HepG2 (cell line): Measurements from ENCODE around the gene PLPP3. TPM values are rescaled to one million over a fixed set of nuclear protein-coding genes. Genes with fewer than 3 reads are reported as not detected.
A peak's percentile ranks its signal among the peaks of the same experiment; 100 is the strongest.

Source experiments
- BHLHE40 ChIP-seq: IDR thresholded peaks from 2 replicates; pipeline ENCODE4 v1.6.1; 2011; ENCODE audit warnings: low read length, improper control_type of control experiment
- CEBPB ChIP-seq: IDR thresholded peaks from 2 replicates; pipeline ENCODE4 v1.6.1; 2011; ENCODE audit warnings: low read depth, low read length, improper control_type of control experiment, borderline replicate concordance
- EHMT2 ChIP-seq: fragments of 200-600 bp; sonication (generic); IDR thresholded peaks from 2 replicates; pipeline ENCODE4 v1.7.0; 2017; ENCODE audit warnings: antibody characterized with exemption, low read depth, low read length, borderline replicate concordance
- GATAD2A ChIP-seq: IDR thresholded peaks from 2 replicates; pipeline ENCODE4 v1.6.1; 2016
- HMG20B ChIP-seq: conservative IDR thresholded peaks from 2 replicates; pipeline ENCODE4 v1.6.1; 2016; ENCODE audit warnings: missing genetic modification reagents, missing compliant biosample characterization
- HNF4G ChIP-seq, 2 experiments: sonication (generic) in 1 of 2; formaldehyde crosslinking in 1 of 2; IDR thresholded peaks; 2 replicates each; pipeline versions ENCODE4 v1.4.0 to v1.6.1; 2011 to 2020; ENCODE audit warnings: borderline replicate concordance in 2 of 2, low read depth in 2 of 2, mild to moderate bottlenecking in 2 of 2, low read length in 1 of 2, missing genetic modification reagents in 1 of 2, moderate library complexity in 1 of 2
- HNRNPL ChIP-seq: fragments of 200-400 bp; formaldehyde crosslinking; IDR thresholded peaks from 2 replicates; pipeline ENCODE4 v1.6.1; 2017; ENCODE audit warnings: mild to moderate bottlenecking, low read depth, low read length
- MAFG ChIP-seq: sonication (generic); formaldehyde crosslinking; IDR thresholded peaks from 2 replicates; pipeline ENCODE4 v1.5.1; 2020; ENCODE audit warnings: mild to moderate bottlenecking, missing genetic modification reagents
- MED1 ChIP-seq: sonication (generic); formaldehyde crosslinking; IDR thresholded peaks from 2 replicates; pipeline ENCODE4 v1.4.0; 2020; ENCODE audit warnings: missing genetic modification reagents
- MTF2 ChIP-seq: sonication (generic); formaldehyde crosslinking; IDR thresholded peaks from 2 replicates; pipeline ENCODE4 v1.5.0; 2020; ENCODE audit warnings: missing genetic modification reagents, borderline replicate concordance
- NPAS2 ChIP-seq: sonication (generic); formaldehyde crosslinking; IDR thresholded peaks from 2 replicates; pipeline ENCODE4 v1.8.0; 2022; ENCODE audit warnings: mild to moderate bottlenecking, missing genetic modification reagents, borderline replicate concordance
- PCBP1 ChIP-seq: fragments of 200-400 bp; formaldehyde crosslinking; IDR thresholded peaks from 2 replicates; pipeline ENCODE4 v1.6.1; 2017; ENCODE audit warnings: mild to moderate bottlenecking, low read depth, low read length, borderline replicate concordance
- RFX3 ChIP-seq: IDR thresholded peaks from 2 replicates; pipeline ENCODE4 v1.6.1; 2016; ENCODE audit warnings: missing biosample characterization, missing genetic modification reagents
- RFXAP ChIP-seq: sonication (generic); formaldehyde crosslinking; IDR thresholded peaks from 2 replicates; pipeline ENCODE4 v1.4.0; 2020; ENCODE audit warnings: missing genetic modification reagents, borderline replicate concordance
- SMARCE1 ChIP-seq: fragments of 450-650 bp; IDR thresholded peaks from 2 replicates; pipeline ENCODE4 v1.6.1; 2017; ENCODE audit warnings: borderline replicate concordance
- TCF7 ChIP-seq: sonication (generic); IDR thresholded peaks from 2 replicates; pipeline ENCODE4 v1.6.1; 2016; ENCODE audit warnings: antibody characterized with exemption, low read depth
- TCF7L2 ChIP-seq: IDR thresholded peaks from 2 replicates; pipeline ENCODE4 v1.6.1; 2011; ENCODE audit warnings: mild to moderate bottlenecking, low read depth, low read length, moderate library complexity
- YY1 ChIP-seq: IDR thresholded peaks from 2 replicates; pipeline ENCODE4 v1.6.1; 2011; ENCODE audit warnings: low read length, low read depth, moderate library complexity, mild to moderate bottlenecking; ENCODE audit not compliant: insufficient read depth, insufficient replicate concordance
- ZBTB44 ChIP-seq: sonication (generic); formaldehyde crosslinking; IDR thresholded peaks from 2 replicates; pipeline ENCODE4 v1.4.0; 2020; ENCODE audit warnings: missing genetic modification reagents
- ZKSCAN1 ChIP-seq: fragments of 150-350 bp; IDR thresholded peaks from 2 replicates; pipeline ENCODE4 v1.6.1; 2014; ENCODE audit warnings: low read length
- ZMYM2 ChIP-seq: sonication (generic); formaldehyde crosslinking; IDR thresholded peaks from 2 replicates; pipeline ENCODE4 v1.8.0; 2022; ENCODE audit warnings: mild to moderate bottlenecking, missing genetic modification reagents
- ZNF501 ChIP-seq: sonication (generic); formaldehyde crosslinking; IDR thresholded peaks from 2 replicates; pipeline ENCODE4 v1.5.1; 2020; ENCODE audit warnings: mild to moderate bottlenecking, moderate library complexity, missing genetic modification reagents
- ZNF574 ChIP-seq: sonication (generic); formaldehyde crosslinking; IDR thresholded peaks from 2 replicates; pipeline ENCODE4 v1.4.0; 2020; ENCODE audit warnings: missing genetic modification reagents
- ZNF660 ChIP-seq: sonication (generic); formaldehyde crosslinking; IDR thresholded peaks from 2 replicates; pipeline ENCODE4 v1.5.1; 2020; ENCODE audit warnings: mild to moderate bottlenecking, low read depth, missing genetic modification reagents, borderline replicate concordance
- ZNF891 ChIP-seq: sonication (generic); formaldehyde crosslinking; IDR thresholded peaks from 2 replicates; pipeline ENCODE4 v1.5.0; 2020; ENCODE audit warnings: mild to moderate bottlenecking, missing genetic modification reagents
- polyA plus RNA-seq, 8 experiments: library from polyadenylated mRNA; depleted of rRNA in 3 of 8; stranded (reverse) in 7 of 8; unstranded in 1 of 8; fragments of >200 nt; fragmentation: Illumina TruSeq in 4 of 8; extraction: Trizol in 4 of 8; gene quantifications; 2 replicates each; pipeline versions ENCODE4 v1.2.1 to v1.2.3, GENCODE V29; 2011 to 2016; ENCODE audit warnings: low read depth in 4 of 8, missing spikeins in 1 of 8, mixed read lengths in 1 of 8; ENCODE audit not compliant: insufficient read depth in 1 of 8
- total RNA-seq, 5 experiments: library from RNA; depleted of rRNA; stranded (reverse); fragments of >200 nt; fragmentation: Illumina TruSeq; extraction: Trizol; gene quantifications; 2 replicates each; pipeline ENCODE4 v1.2.3, GENCODE V29; 2016; ENCODE audit warnings: low read depth in 1 of 5

PLPP3 gene
- total and polyA plus RNA-seq, 2 of the 13 experiments (the other 11 are each of a cell fraction or from before 2014, with no cell fraction given), result 49.7 to 65.8 TPM

DNA sequence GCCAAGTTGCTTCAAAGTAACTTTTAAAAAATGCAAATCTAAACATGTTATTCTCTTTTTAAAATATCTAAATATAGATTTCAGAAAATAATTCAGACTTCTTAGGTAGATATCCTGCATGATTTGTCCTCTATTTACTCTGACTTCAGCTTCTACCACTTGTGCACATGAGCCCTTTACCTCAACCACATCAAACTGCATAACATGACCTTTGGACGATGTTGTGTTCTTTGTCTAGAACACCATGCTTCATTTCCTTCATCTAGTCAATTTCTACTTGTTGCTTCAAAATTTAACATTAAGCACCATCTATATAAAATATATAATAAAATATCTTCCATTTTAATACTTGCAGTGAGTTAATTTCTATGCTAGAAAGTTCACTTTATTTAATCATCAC lies 96.9 kb downstream of the PLPP3 start (continued):
- TF ChIP-seq RFXAP (no peak), YY1 (no peak), ZBTB44 (no peak), ZKSCAN1 (no peak), ZMYM2 (CRISPR knock-in tag) (no peak), HNF4G (IDR thresholded peaks at IDR 0.05; ENCODE audit: borderline replicate concordance, low read depth, low read length) (peak; percentile 79), HNF4G (CRISPR knock-in tag; IDR thresholded peaks at IDR 0.05; ENCODE audit: borderline replicate concordance, low read depth) (peak; percentile 34; the same call in 1 of the 2 replicates), MED1 (peak; percentile 50; the same call in 1 of the 2 replicates), ZNF891 (CRISPR knock-in tag) (no peak), HNRNPL (no peak), RFX3 (CRISPR knock-in tag) (no peak), GATAD2A (CRISPR knock-in tag) (peak; percentile 66), BHLHE40 (peak; percentile 86), PCBP1 (no peak), MAFG (CRISPR knock-in tag) (no peak), ZNF574 (no peak), CEBPB (no peak), ZNF501 (no peak), NPAS2 (CRISPR knock-in tag) (no peak), EHMT2 (peak; percentile 66; the same call in 1 of the 2 replicates), TCF7L2 (no peak), SMARCE1 (no peak), MTF2 (no peak), HMG20B (no peak), TCF7 (peak; percentile 78), ZNF660 (CRISPR knock-in tag) (no peak)
